GM23248 (cell line): ENCODE results near the gene NDUFA13.

Experiments used
- EZH2 ChIP-seq: fragments of 200-600 bp; sonication (generic); IDR thresholded peaks from 2 replicates; pipeline ENCODE4 v1.6.1; 2018; ENCODE audit warnings: antibody characterized with exemption, mild to moderate bottlenecking; ENCODE audit not compliant: insufficient read depth, poor library complexity, severe bottlenecking
- EZH2phosphoT487 ChIP-seq: fragments of 200-600 bp; sonication (generic); IDR thresholded peaks from 2 replicates; pipeline ENCODE4 v1.6.1; 2018; ENCODE audit warnings: antibody characterized with exemption, moderate library complexity, mild to moderate bottlenecking, low read depth; ENCODE audit not compliant: insufficient read depth

DNA sequence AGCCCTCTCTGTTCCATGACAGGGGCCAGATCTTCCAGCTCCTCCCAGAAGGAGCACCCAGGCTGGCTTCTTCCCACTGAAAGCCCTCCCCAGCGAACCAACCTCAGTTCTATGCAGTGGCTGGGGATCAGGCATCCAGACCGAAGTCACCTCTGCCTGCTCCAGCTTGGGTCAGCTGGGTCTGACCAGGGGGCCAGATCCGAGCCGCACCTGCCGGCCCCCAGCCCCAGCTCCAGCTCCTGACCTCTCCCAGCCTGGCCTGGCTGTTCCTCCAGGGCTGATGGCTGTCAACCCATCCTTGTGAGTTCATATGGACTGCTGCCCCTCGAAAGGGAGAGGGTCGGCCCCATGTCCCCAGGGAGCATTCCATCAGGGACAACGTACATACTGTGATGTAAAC lies 8.7 kb upstream of the NDUFA13 start:
- no peak for TF ChIP-seq EZH2
- TF ChIP-seq EZH2phosphoT487, result no peak
